Kidney (tissue), 14 donors: ENCODE results near the gene MYO1D. TPM values are rescaled to one million over a fixed set of nuclear protein-coding genes. Genes with fewer than 3 reads are reported as not detected.

ENCODE experiments used
- DNase-seq, 5 donors: peaks; one replicate each; pipeline ENCODE4 v3.0.0-alpha.2; 2013 to 2020
- FAIRE-seq: peaks from 2 replicates; lab custom pipeline; 2012; peaks lifted over from hg19 to GRCh38; lab: Jason Lieb, UNC
- H3K27ac ChIP-seq, 2 donors: one replicate each; pipeline ENCODE4 v1.7.0; 2013; ENCODE audit warnings: low read depth in 2 of 2, low read length in 2 of 2, inconsistent platforms in 1 of 2
- H3K27me3 ChIP-seq: one replicate; pipeline ENCODE4 v1.7.1; 2013; ENCODE audit warnings: low read length, inconsistent platforms; ENCODE audit not compliant: control insufficient read depth, insufficient read depth
- H3K36me3 ChIP-seq, 3 donors: one replicate each; pipeline versions ENCODE4 v1.7.0 to v1.7.1; 2013; ENCODE audit warnings: low read length in 3 of 3, control low read depth in 1 of 3, inconsistent platforms in 1 of 3; ENCODE audit not compliant: insufficient read depth in 3 of 3, control insufficient read depth in 2 of 3
- H3K4me1 ChIP-seq, 3 donors: one replicate each; pipeline versions ENCODE4 v1.7.0 to v1.7.1; 2013; ENCODE audit warnings: low read length in 3 of 3, inconsistent platforms in 1 of 3, low read depth in 1 of 3; ENCODE audit not compliant: control insufficient read depth in 2 of 3, insufficient read depth in 2 of 3
- H3K4me3 ChIP-seq, 3 donors: one replicate each; pipeline versions ENCODE4 v1.7.0 to v1.8.1; 2013; ENCODE audit warnings: low read length in 3 of 3, control low read depth in 1 of 3, inconsistent platforms in 1 of 3
- H3K9ac ChIP-seq, 3 donors: one replicate each; pipeline versions ENCODE4 v1.7.0 to v1.7.1; 2013; ENCODE audit warnings: low read length in 3 of 3, control low read depth in 1 of 3, inconsistent platforms in 1 of 3
- H3K9me3 ChIP-seq, 3 donors: one replicate each; pipeline versions ENCODE4 v1.7.0 to v1.7.1; 2013; ENCODE audit warnings: low read length in 3 of 3, control low read depth in 1 of 3, inconsistent platforms in 1 of 3; ENCODE audit not compliant: control insufficient read depth in 2 of 3, insufficient read depth in 1 of 3
- CTCF ChIP-seq: IDR thresholded peaks from 3 replicates; pipeline ENCODE4 v1.5.1; 2012; ENCODE audit warnings: mild to moderate bottlenecking, moderate library complexity, borderline replicate concordance; ENCODE audit not compliant: insufficient read depth; ENCODE audit errors: extremely low read depth
- intact Hi-C: fragments of 100-400 bp; cut with DNase I; formaldehyde crosslinking; loops from one replicate; pipeline ENCODE4 v1.11.1; 2022
- polyA plus RNA-seq: library from polyadenylated mRNA; stranded (reverse); fragments of 350-450 nt; fragmentation: Illumina TruSeq; extraction: RNeasy Lipid Tissue Mini Kit (QIAGEN cat#74804); gene quantifications from one replicate; pipeline ENCODE4 v1.2.3, GENCODE V29; 2014; ENCODE audit warnings: low read depth, low replicate concordance; ENCODE audit not compliant: insufficient read depth
- total RNA-seq: library from RNA; stranded (reverse); fragmentation: NEBNext Ultra II Directional; extraction: Animal tissue kit (Norgen Biotek cat#: 25700); gene quantifications from one replicate; pipeline ENCODE4 v1.2.1, GENCODE V29; 2021
- donor health status: control.
- donor health status: control.
- donor health status: control.
- donor health status: control.
- donor health status: control.
- donor health status: DM: yes; HTN: yes; CAD: no.
- donor health status: Normal renal cell carcinoma (clear cell type).

MYO1D gene
- total and polyA plus RNA-seq, 2 donors from 2014 or later, result 21.1 to 99.9 TPM

- DNase-seq (no peak), FAIRE-seq (peak; percentile 21)
- Histone ChIP-seq H3K36me3 (no peaks in the 10 kb centered on the region), H3K4me3 (no peak overlapping the region), H3K9me3 (no peaks in the 10 kb centered on the region), H3K27me3 (no peaks in the 10 kb centered on the region), H3K9ac (no peak overlapping the region), H3K27ac (no peak overlapping the region), H3K4me1 (no peaks in the 10 kb centered on the region)
- intact Hi-C loops, result loop anchor here (10.0 kb wide), 2 partner anchors 91 to 121 kb away; partner anchors contain the start of gene MYO1D
- TF ChIP-seq CTCF, result no peak
Measured at GRCh38 chr17:32784113-32784512, 92.8 kb downstream of the MYO1D start.

- no peak overlapping the region for H3K9ac ChIP-seq
- H3K36me3 ChIP-seq, result no peaks in the 10 kb centered on the region
- no peaks in the 10 kb centered on the region for H3K9me3 ChIP-seq
- DNase-seq, result peak in 2 of 5 donors; percentile 54 to 77
- H3K27me3 ChIP-seq, result no peaks in the 10 kb centered on the region
- FAIRE-seq, result peak; percentile 96
- H3K27ac ChIP-seq, result no peak overlapping the region
- intact Hi-C loops, result loop anchor here (10.0 kb wide), 2 partner anchors 91 to 121 kb away; partner anchors contain the start of gene MYO1D
- H3K4me3 ChIP-seq, result no peak overlapping the region
- peak; percentile 69 for TF ChIP-seq CTCF
- H3K4me1 ChIP-seq, result no peaks in the 10 kb centered on the region
Measured at GRCh38 chr17:32783602-32784001, 93.3 kb downstream of the MYO1D start.

DNA sequence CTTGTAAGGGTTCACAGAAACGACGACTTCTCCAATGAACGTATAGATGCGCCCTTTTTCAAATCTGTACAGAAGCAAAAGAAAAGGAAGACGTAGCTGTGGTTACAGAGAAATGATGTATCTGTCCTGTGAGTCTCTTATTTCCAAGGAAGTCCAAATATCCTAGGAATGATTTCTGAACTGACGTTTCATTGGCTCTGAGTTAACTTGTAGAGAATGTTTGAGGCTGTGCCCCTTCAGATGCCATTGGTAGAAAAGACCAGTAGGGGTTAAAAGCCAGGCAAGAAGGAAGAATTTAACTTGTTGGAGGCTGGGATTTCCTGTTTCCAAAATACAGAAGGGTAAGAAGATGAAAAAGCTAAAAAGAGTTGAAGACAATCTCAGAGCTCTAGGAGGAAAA lies 96.2 kb downstream of the MYO1D start:
- no peaks in the 10 kb centered on the region for H3K27me3 ChIP-seq
- H3K4me3 ChIP-seq, result no peak overlapping the region
- no peak overlapping the region for H3K27ac ChIP-seq
- FAIRE-seq, result no peak
- no peaks in the 10 kb centered on the region for H3K4me1 ChIP-seq
- no peaks in the 10 kb centered on the region for H3K9me3 ChIP-seq
- no peak overlapping the region for H3K9ac ChIP-seq
- intact Hi-C loops, result loop anchor here (10.0 kb wide), 2 partner anchors 94 to 124 kb away; partner anchors contain the start of gene MYO1D
- H3K36me3 ChIP-seq, result no peaks in the 10 kb centered on the region
- no peak for DNase-seq
- TF ChIP-seq CTCF, result no peak

DNA sequence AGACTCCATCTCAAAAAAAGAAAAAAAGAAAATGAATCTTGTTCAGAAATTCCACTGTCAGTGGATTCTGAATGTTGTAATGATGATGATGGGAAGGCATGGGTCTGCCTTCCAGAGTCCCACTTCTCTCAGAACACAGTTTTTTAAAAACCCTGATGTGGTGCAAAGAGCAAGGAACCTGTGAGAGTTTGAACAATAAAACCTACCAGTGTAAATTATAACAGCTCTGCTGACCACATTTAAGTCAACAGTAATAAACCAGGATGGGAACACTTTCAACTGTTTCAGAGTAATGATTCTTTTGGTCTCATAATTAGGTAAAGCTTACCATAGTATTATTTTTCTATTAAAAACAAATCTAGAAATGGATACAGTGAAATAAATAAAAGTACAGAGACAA lies 99.0 kb downstream of the MYO1D start:
- DNase-seq (no peak), FAIRE-seq (no peak)
- H3K27ac ChIP-seq, result no peak overlapping the region
- TF ChIP-seq CTCF, result no peak
- no peaks in the 10 kb centered on the region for H3K36me3 ChIP-seq
- intact Hi-C loops, result no loop called here
- H3K9ac ChIP-seq, result no peak overlapping the region
- H3K4me1 ChIP-seq, result no peaks in the 10 kb centered on the region
- no peaks in the 10 kb centered on the region for H3K27me3 ChIP-seq
- H3K9me3 ChIP-seq, result no peaks in the 10 kb centered on the region
- no peak overlapping the region for H3K4me3 ChIP-seq
